GM12875 (cell line): Measurements from ENCODE around the gene GCNT3.
A peak's percentile ranks its signal among the peaks of the same experiment; 100 is the strongest.
"Not testable (repeated sequence)": the region's sequence is repeated elsewhere in the genome, so short reads cannot be mapped to it uniquely, and the experiment has no call there.

Experiments used
- H3K4me3 ChIP-seq: one replicate; pipeline ENCODE4 v1.5.1; 2011; ENCODE audit warnings: low read depth, low read length, control low read depth
- CTCF ChIP-seq: IDR thresholded peaks from 2 replicates; pipeline ENCODE4 v1.5.1; 2011; ENCODE audit warnings: low read depth, mild to moderate bottlenecking, control low read depth, inconsistent platforms, low read length, moderate library complexity, borderline replicate concordance; ENCODE audit not compliant: insufficient read depth

Gene GCNT3

GRCh38 chr15:59616379-59616778 is 4.8 kb downstream of the GCNT3 start:
- no peak for TF ChIP-seq CTCF

GRCh38 chr15:59618406-59618805 is 6.8 kb downstream of the GCNT3 start:
- no peak for TF ChIP-seq CTCF

More at GRCh38 chr15:59616379-59616778, 4.8 kb downstream of the GCNT3 start:
- no peak overlapping the region for H3K4me3 ChIP-seq

GRCh38 chr15:59622289-59622688 is 10.7 kb downstream of the GCNT3 start:
- TF ChIP-seq CTCF, result peak; percentile 72
- no peak overlapping the region for H3K4me3 ChIP-seq

More at GRCh38 chr15:59618406-59618805, 6.8 kb downstream of the GCNT3 start:
- no peak overlapping the region for H3K4me3 ChIP-seq

- peak; percentile 29; the same call in 1 of the 2 replicates for TF ChIP-seq CTCF
- H3K4me3 ChIP-seq, result no peak overlapping the region
Observed at GRCh38 chr15:59632714-59633113, 21.1 kb downstream of the GCNT3 start.

- TF ChIP-seq CTCF, result no peak
- H3K4me3 ChIP-seq, result no peak overlapping the region
Observed at GRCh38 chr15:59636184-59636583, 24.6 kb downstream of the GCNT3 start.

- H3K4me3 ChIP-seq, result not testable (repeated sequence)
Observed at GRCh38 chr15:59637507-59637906, 25.9 kb downstream of the GCNT3 start.

- no peak for TF ChIP-seq CTCF
- H3K4me3 ChIP-seq, result no peak overlapping the region
Observed at GRCh38 chr15:59642351-59642750, 30.8 kb downstream of the GCNT3 start.

- no peak overlapping the region for H3K4me3 ChIP-seq
- TF ChIP-seq CTCF, result no peak
Observed at GRCh38 chr15:59644756-59645155, 33.2 kb downstream of the GCNT3 start.

- H3K4me3 ChIP-seq, result not testable (repeated sequence)
Observed at GRCh38 chr15:59645812-59646211, 34.2 kb downstream of the GCNT3 start.
